ENCODE measurements around the gene PPCDC.

DNA sequence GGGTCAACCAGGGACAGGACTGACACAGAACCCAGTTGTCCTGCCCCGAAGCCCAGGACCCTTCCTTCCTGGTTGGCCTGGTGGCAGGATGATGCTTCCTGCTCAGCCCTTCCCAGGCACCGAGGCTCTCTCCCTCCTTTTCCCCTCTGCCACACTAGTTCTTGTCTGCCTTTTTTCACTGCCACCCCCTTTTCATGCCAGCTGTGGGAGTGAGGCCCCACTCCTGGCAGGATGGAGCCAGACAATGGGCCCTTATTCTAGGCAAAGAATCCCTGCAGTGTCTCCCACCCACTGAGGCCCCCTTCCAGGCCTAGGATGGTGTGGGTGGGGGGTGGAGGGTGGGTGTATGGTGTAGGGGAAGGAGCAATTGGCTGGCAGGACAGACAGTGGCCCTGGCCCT lies 29.2 kb upstream of the PPCDC start:
- TF ChIP-seq POLR2A (IDR thresholded peaks at IDR 0.05): no peak
- TF ChIP-seq, protein P1, sequence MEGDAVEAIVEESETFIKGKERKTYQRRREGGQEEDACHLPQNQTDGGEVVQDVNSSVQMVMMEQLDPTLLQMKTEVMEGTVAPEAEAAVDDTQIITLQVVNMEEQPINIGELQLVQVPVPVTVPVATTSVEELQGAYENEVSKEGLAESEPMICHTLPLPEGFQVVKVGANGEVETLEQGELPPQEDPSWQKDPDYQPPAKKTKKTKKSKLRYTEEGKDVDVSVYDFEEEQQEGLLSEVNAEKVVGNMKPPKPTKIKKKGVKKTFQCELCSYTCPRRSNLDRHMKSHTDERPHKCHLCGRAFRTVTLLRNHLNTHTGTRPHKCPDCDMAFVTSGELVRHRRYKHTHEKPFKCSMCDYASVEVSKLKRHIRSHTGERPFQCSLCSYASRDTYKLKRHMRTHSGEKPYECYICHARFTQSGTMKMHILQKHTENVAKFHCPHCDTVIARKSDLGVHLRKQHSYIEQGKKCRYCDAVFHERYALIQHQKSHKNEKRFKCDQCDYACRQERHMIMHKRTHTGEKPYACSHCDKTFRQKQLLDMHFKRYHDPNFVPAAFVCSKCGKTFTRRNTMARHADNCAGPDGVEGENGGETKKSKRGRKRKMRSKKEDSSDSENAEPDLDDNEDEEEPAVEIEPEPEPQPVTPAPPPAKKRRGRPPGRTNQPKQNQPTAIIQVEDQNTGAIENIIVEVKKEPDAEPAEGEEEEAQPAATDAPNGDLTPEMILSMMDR (IDR thresholded peaks at IDR 0.05): no peak
